ENCODE results near the gene AIG1. TPM values are rescaled to one million over a fixed set of nuclear protein-coding genes. Genes with fewer than 3 reads are reported as not detected.

The AIG1 gene
- total RNA-seq, 1 experiment from 2014 or later: 2.2 TPM

DNA sequence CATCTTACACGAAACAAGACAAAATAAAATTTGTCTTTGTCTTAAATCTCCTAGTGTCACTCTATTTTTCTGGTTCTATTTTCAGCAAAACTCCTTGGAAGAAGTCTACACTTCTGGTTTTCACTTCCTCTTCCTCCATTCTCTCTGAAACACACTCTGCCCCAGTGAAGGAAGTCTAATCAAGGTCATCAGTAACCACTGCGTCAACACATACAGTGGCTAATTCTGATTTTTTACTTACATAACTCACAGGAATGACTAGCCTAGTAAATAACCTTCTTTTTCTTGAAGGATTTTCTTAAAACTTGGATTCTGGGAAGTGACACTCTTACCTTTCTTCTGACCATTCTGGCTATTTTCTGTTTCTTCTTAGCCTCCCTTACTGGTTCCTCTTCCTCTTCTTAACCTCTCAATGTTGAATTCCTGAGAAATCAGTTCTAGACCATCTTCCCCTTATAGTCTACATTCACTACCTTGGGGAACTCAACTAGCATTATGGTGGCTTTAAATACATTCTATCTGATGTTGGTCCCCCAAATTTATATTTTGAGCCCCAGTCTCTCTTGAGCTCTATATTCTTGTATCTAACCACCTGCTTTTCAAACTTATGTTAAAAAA is 37.5 kb downstream of the AIG1 start:
- POLR2A ChIA-PET (ENCODE audit: low non-redundant PET): no interaction called here
- DNase-seq (ENCODE audit: low spot score): no peak
- no peak for TF ChIP-seq CTCF (conservative IDR thresholded peaks at IDR 0.05; ENCODE audit: low read depth, low read length)
- TF ChIP-seq EZH2 (IDR thresholded peaks at IDR 0.05; ENCODE audit: borderline replicate concordance, low read depth, low read length, poor library complexity, severe bottlenecking): no peak
- Histone ChIP-seq H3K9me3 (ENCODE audit: low read depth, low read length, poor library complexity, severe bottlenecking) (no peaks in the 10 kb centered on the region), H3K4me1 (ENCODE audit: insufficient read depth, low read length, poor library complexity, severe bottlenecking) (no peaks in the 10 kb centered on the region), H3K36me3 (ENCODE audit: insufficient read depth, low read length, poor library complexity, severe bottlenecking) (no peaks in the 10 kb centered on the region), H3K4me3 (ENCODE audit: low read depth, low read length, poor library complexity, severe bottlenecking) (no peak overlapping the region), H3K27ac (ENCODE audit: low read depth, low read length, poor library complexity, severe bottlenecking) (no peak overlapping the region), H3K27me3 (replicated peaks; ENCODE audit: insufficient read depth, low read depth, low read length, poor library complexity) (no peaks in the 10 kb centered on the region)
- no TSS peak for BruUV-seq (replicated peaks)
- CTCF ChIA-PET: no interaction called here
- intact Hi-C loops (cut with micrococcal nuclease; ENCODE audit: unreplicated experiment): no loop called here

- no peaks in the 10 kb centered on the region for H3K36me3 ChIP-seq (ENCODE audit: insufficient read depth, low read length, poor library complexity, severe bottlenecking)
- no peaks in the 10 kb centered on the region for H3K4me1 ChIP-seq (ENCODE audit: insufficient read depth, low read length, poor library complexity, severe bottlenecking)
- DNase-seq (ENCODE audit: low spot score): no peak
- no peaks in the 10 kb centered on the region for H3K27me3 ChIP-seq (replicated peaks; ENCODE audit: insufficient read depth, low read depth, low read length, poor library complexity)
- H3K27ac ChIP-seq (ENCODE audit: low read depth, low read length, poor library complexity, severe bottlenecking): no peak overlapping the region
- CTCF ChIA-PET: no interaction called here
- no TSS peak for BruUV-seq (replicated peaks)
- intact Hi-C loops (cut with micrococcal nuclease; ENCODE audit: unreplicated experiment): no loop called here
- no peak for TF ChIP-seq CTCF (conservative IDR thresholded peaks at IDR 0.05; ENCODE audit: low read depth, low read length)
- TF ChIP-seq EZH2 (IDR thresholded peaks at IDR 0.05; ENCODE audit: borderline replicate concordance, low read depth, low read length, poor library complexity, severe bottlenecking): no peak
- no peaks in the 10 kb centered on the region for H3K9me3 ChIP-seq (ENCODE audit: low read depth, low read length, poor library complexity, severe bottlenecking)
- no peak overlapping the region for H3K4me3 ChIP-seq (ENCODE audit: low read depth, low read length, poor library complexity, severe bottlenecking)
- POLR2A ChIA-PET (ENCODE audit: low non-redundant PET): no interaction called here
Observed at GRCh38 chr6:143099647-143100046, 39.0 kb downstream of the AIG1 start.

DNA sequence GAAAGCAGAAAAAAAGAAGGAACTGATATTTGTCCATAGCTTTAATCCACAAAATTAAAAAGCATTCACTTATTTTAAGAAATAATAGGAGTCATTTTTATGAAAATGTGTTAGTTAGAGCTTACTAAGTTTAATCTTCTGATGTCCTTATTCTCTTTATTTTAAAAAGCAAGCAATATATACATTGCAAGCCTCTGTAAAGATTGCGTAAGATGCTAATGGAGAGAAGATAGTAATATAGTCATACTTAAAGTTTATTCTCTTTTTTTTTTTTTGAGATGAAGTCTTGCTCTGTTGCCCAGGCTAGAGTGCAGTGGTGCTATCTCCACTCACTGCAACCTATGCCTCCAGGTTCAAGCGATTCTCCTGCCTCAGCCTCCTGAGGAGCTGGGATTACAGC is 39.7 kb downstream of the AIG1 start:
- ChIA-PET CTCF (no interaction called here), POLR2A (ENCODE audit: low non-redundant PET) (no interaction called here)
- Histone ChIP-seq H3K27ac (ENCODE audit: low read depth, low read length, poor library complexity, severe bottlenecking) (no peak overlapping the region), H3K27me3 (replicated peaks; ENCODE audit: insufficient read depth, low read depth, low read length, poor library complexity) (no peaks in the 10 kb centered on the region), H3K4me1 (ENCODE audit: insufficient read depth, low read length, poor library complexity, severe bottlenecking) (no peaks in the 10 kb centered on the region), H3K9me3 (ENCODE audit: low read depth, low read length, poor library complexity, severe bottlenecking) (no peaks in the 10 kb centered on the region), H3K36me3 (ENCODE audit: insufficient read depth, low read length, poor library complexity, severe bottlenecking) (no peaks in the 10 kb centered on the region), H3K4me3 (ENCODE audit: low read depth, low read length, poor library complexity, severe bottlenecking) (no peak overlapping the region)
- no TSS peak for BruUV-seq (replicated peaks)
- TF ChIP-seq EZH2 (IDR thresholded peaks at IDR 0.05; ENCODE audit: borderline replicate concordance, low read depth, low read length, poor library complexity, severe bottlenecking) (no peak), CTCF (conservative IDR thresholded peaks at IDR 0.05; ENCODE audit: low read depth, low read length) (no peak)
- intact Hi-C loops (cut with micrococcal nuclease; ENCODE audit: unreplicated experiment): no loop called here
- no peak for DNase-seq (ENCODE audit: low spot score)

Data from A673 (cell line).